ENCODE results near the gene HUS1B.

HUS1B gene

GRCh38 chr6:628766-629165 lies 28.1 kb downstream of the HUS1B start:
- FAIRE-seq = peak; percentile 85
- DNase-seq (ENCODE audit: extremely low spot score, insufficient read length, low read depth) = peak; percentile 7

GRCh38 chr6:626236-626635 lies 30.7 kb downstream of the HUS1B start:
- no peak for FAIRE-seq
- no peak for DNase-seq (ENCODE audit: extremely low spot score, insufficient read length, low read depth)

- FAIRE-seq = no peak
- no peak for DNase-seq (ENCODE audit: extremely low spot score, insufficient read length, low read depth)
These were observed 31.9 kb downstream of the HUS1B start for GRCh38 chr6:624979-625378.

- FAIRE-seq (no peak), DNase-seq (ENCODE audit: extremely low spot score, insufficient read length, low read depth) (no peak)
These were observed 34.4 kb downstream of the HUS1B start for GRCh38 chr6:622462-622861.

GRCh38 chr6:621931-622330 lies 35.0 kb downstream of the HUS1B start:
- no peak for DNase-seq (ENCODE audit: extremely low spot score, insufficient read length, low read depth)
- no peak for FAIRE-seq

GRCh38 chr6:620950-621349 lies 36.0 kb downstream of the HUS1B start:
- FAIRE-seq = no peak
- no peak for DNase-seq (ENCODE audit: extremely low spot score, insufficient read length, low read depth)

GRCh38 chr6:620166-620565 lies 36.7 kb downstream of the HUS1B start:
- DNase-seq (ENCODE audit: extremely low spot score, insufficient read length, low read depth) (no peak), FAIRE-seq (no peak)

- FAIRE-seq = no peak
- no peak for DNase-seq (ENCODE audit: extremely low spot score, insufficient read length, low read depth)
These were observed 39.3 kb downstream of the HUS1B start for GRCh38 chr6:617456-618100.

GRCh38 chr6:613981-614380 lies 42.9 kb downstream of the HUS1B start:
- DNase-seq (ENCODE audit: extremely low spot score, insufficient read length, low read depth) (no peak), FAIRE-seq (no peak)

GRCh38 chr6:611928-612327 lies 45.0 kb downstream of the HUS1B start:
- no peak for FAIRE-seq

GRCh38 chr6:610882-611281 lies 46.0 kb downstream of the HUS1B start:
- FAIRE-seq (peak; percentile 76), DNase-seq (ENCODE audit: extremely low spot score, insufficient read length, low read depth) (no peak)

More at GRCh38 chr6:611928-612327, 45.0 kb downstream of the HUS1B start:
- no peak for DNase-seq (ENCODE audit: extremely low spot score, insufficient read length, low read depth)

- DNase-seq (ENCODE audit: extremely low spot score, insufficient read length, low read depth) (no peak), FAIRE-seq (no peak)
These were observed 47.0 kb downstream of the HUS1B start for GRCh38 chr6:609905-610304.

GRCh38 chr6:606829-607379 lies 50.0 kb downstream of the HUS1B start:
- DNase-seq (ENCODE audit: extremely low spot score, insufficient read length, low read depth) = no peak
- no peak for FAIRE-seq
